HG02763 (cell line): ENCODE data around the gene MTCL1.

Experiments
- ATAC-seq: cut with Tn5 transposase; IDR thresholded peaks from one replicate; pipeline ENCODE4 v1.9.1; 2021; ENCODE audit warnings: mild to moderate bottlenecking, moderate library complexity; ENCODE audit not compliant: unreplicated experiment

Gene MTCL1

GRCh38 chr18:8788503-8789429 is 83.4 kb downstream of the MTCL1 start:
- ATAC-seq, result no peak

GRCh38 chr18:8791171-8791651 is 85.9 kb downstream of the MTCL1 start:
- no peak for ATAC-seq

GRCh38 chr18:8792688-8793316 is 87.4 kb downstream of the MTCL1 start:
- no peak for ATAC-seq

- ATAC-seq, result no peak
Measured at GRCh38 chr18:8793445-8794155, 88.2 kb downstream of the MTCL1 start.

GRCh38 chr18:8794156-8794933 is 89.0 kb downstream of the MTCL1 start:
- ATAC-seq, result no peak

GRCh38 chr18:8794934-8795280 is 89.6 kb downstream of the MTCL1 start:
- no peak for ATAC-seq

- ATAC-seq, result no peak
Measured at GRCh38 chr18:8795586-8796325, 90.4 kb downstream of the MTCL1 start.

GRCh38 chr18:8797206-8797605 is 91.8 kb downstream of the MTCL1 start:
- no peak for ATAC-seq

GRCh38 chr18:8799001-8799400 is 93.6 kb downstream of the MTCL1 start:
- no peak for ATAC-seq

- ATAC-seq, result no peak
Measured at GRCh38 chr18:8799596-8800441, 94.5 kb downstream of the MTCL1 start.

GRCh38 chr18:8800445-8800844 is 95.1 kb downstream of the MTCL1 start:
- no peak for ATAC-seq

GRCh38 chr18:8800876-8801262 is 95.5 kb downstream of the MTCL1 start:
- ATAC-seq, result no peak

GRCh38 chr18:8801263-8801901 is 96.0 kb downstream of the MTCL1 start:
- ATAC-seq, result no peak

- ATAC-seq, result no peak
Measured at GRCh38 chr18:8802017-8802672, 96.8 kb downstream of the MTCL1 start.

- no peak for ATAC-seq
Measured at GRCh38 chr18:8803063-8803795, 97.9 kb downstream of the MTCL1 start.

- ATAC-seq, result no peak
Measured at GRCh38 chr18:8803957-8804356, 98.6 kb downstream of the MTCL1 start.

GRCh38 chr18:8805552-8805951 is 100.2 kb downstream of the MTCL1 start:
- ATAC-seq, result no peak
